Tibial artery (tissue), 4 donors: ENCODE results near the gene PIM2.

Experiments
- DNase-seq, 2 donors: peaks; one replicate each; pipeline ENCODE4 v3.0.0-alpha.2; 2019
- H3K27ac ChIP-seq, 2 donors: fragments of 200-600 bp; sonication (generic) in 1 of 2; 1 replicate in 1 of 2; 2 replicates in 1 of 2; pipeline ENCODE4 v1.5.1; 2018 to 2019; ENCODE audit warnings: mild to moderate bottlenecking in 1 of 2
- H3K27me3 ChIP-seq, 2 donors: fragments of 200-600 bp; sonication (generic) in 1 of 2; one replicate each; pipeline versions ENCODE4 v1.5.1 to v1.6.0; 2016 to 2019
- H3K36me3 ChIP-seq, 3 donors: fragments of 200-600 bp; sonication (generic) in 2 of 3; one replicate each; pipeline ENCODE4 v1.5.1; 2016 to 2019; ENCODE audit warnings: mild to moderate bottlenecking in 2 of 3
- H3K4me1 ChIP-seq, 4 donors: fragments of 200-600 bp; sonication (generic) in 2 of 4; 1 replicate in 3 of 4; 2 replicates in 1 of 4; pipeline ENCODE4 v1.5.1; 2016 to 2019
- H3K4me3 ChIP-seq, 2 donors: fragments of 200-600 bp; sonication (generic) in 1 of 2; 1 replicate in 1 of 2; 2 replicates in 1 of 2; pipeline ENCODE4 v1.5.1; 2018 to 2019; ENCODE audit warnings: mild to moderate bottlenecking in 2 of 2
- H3K9me3 ChIP-seq, 3 donors: fragments of 200-600 bp; sonication (generic) in 1 of 3; one replicate each; pipeline ENCODE4 v1.5.1; 2016 to 2019
- CTCF ChIP-seq, 2 experiments: fragments of 200-600 bp in 1 of 2; fragments of 450-650 bp in 1 of 2; IDR thresholded peaks; one replicate each; pipeline ENCODE4 v1.5.1; 2017 to 2019; ENCODE audit warnings: antibody characterized with exemption in 2 of 2, mild to moderate bottlenecking in 1 of 2, moderate library complexity in 1 of 2
- intact Hi-C: fragments of 100-400 bp; cut with DNase I; formaldehyde crosslinking; loops from one replicate; pipeline ENCODE4 v1.15.0; 2023; ENCODE audit warnings: low total_unique reads

Gene PIM2

GRCh38 chrX:48903290-48903689 lies 15.5 kb downstream of the PIM2 start:
- DNase-seq: no peak
- no peaks in the 10 kb centered on the region for H3K27me3 ChIP-seq
- no peak for TF ChIP-seq CTCF (IDR thresholded peaks at IDR 0.05)
- H3K4me3 ChIP-seq: no peak overlapping the region
- H3K36me3 ChIP-seq: peaks cover 6 to 67% (median 30%) of the 10 kb centered on the region in 3 donors
- H3K4me1 ChIP-seq: peaks cover 0 to 7% (median 2%) of the 10 kb centered on the region in 4 donors
- no peak overlapping the region for H3K27ac ChIP-seq
- no peaks in the 10 kb centered on the region for H3K9me3 ChIP-seq
- intact Hi-C loops: no loop called here

- H3K27ac ChIP-seq: no peak overlapping the region
- peaks cover 0 to 7% (median 2%) of the 10 kb centered on the region in 4 donors for H3K4me1 ChIP-seq
- DNase-seq: no peak
- H3K27me3 ChIP-seq: no peaks in the 10 kb centered on the region
- H3K36me3 ChIP-seq: peaks cover 6 to 62% (median 30%) of the 10 kb centered on the region in 3 donors
- intact Hi-C loops: no loop called here
- TF ChIP-seq CTCF (IDR thresholded peaks at IDR 0.05): no peak
- no peaks in the 10 kb centered on the region for H3K9me3 ChIP-seq
- no peak overlapping the region for H3K4me3 ChIP-seq
Measured at GRCh38 chrX:48902776-48903175, 16.0 kb downstream of the PIM2 start.

- H3K9me3 ChIP-seq: no peaks in the 10 kb centered on the region
- H3K36me3 ChIP-seq: peaks cover 6 to 57% (median 30%) of the 10 kb centered on the region in 3 donors
- peaks cover 0 to 7% (median 2%) of the 10 kb centered on the region in 4 donors for H3K4me1 ChIP-seq
- no peaks in the 10 kb centered on the region for H3K27me3 ChIP-seq
- no peak overlapping the region for H3K27ac ChIP-seq
- intact Hi-C loops: no loop called here
- DNase-seq: no peak
- no peak for TF ChIP-seq CTCF (IDR thresholded peaks at IDR 0.05)
- H3K4me3 ChIP-seq: no peak overlapping the region
Measured at GRCh38 chrX:48902135-48902534, 16.7 kb downstream of the PIM2 start.

GRCh38 chrX:48901069-48901468 lies 17.8 kb downstream of the PIM2 start:
- intact Hi-C loops: no loop called here
- Histone ChIP-seq H3K36me3 (peaks cover 6 to 50% (median 24%) of the 10 kb centered on the region in 3 donors), H3K9me3 (no peaks in the 10 kb centered on the region)

GRCh38 chrX:48899078-48899410 lies 19.8 kb downstream of the PIM2 start:
- Histone ChIP-seq H3K4me1 (peaks cover 0 to 15% (median 7%) of the 10 kb centered on the region in 4 donors), H3K4me3 (no peak overlapping the region), H3K36me3 (peaks cover 6 to 30% (median 18%) of the 10 kb centered on the region in 3 donors), H3K27me3 (no peaks in the 10 kb centered on the region), H3K9me3 (no peaks in the 10 kb centered on the region), H3K27ac (no peak overlapping the region)
- intact Hi-C loops: no loop called here
- no peak for DNase-seq
- TF ChIP-seq CTCF (IDR thresholded peaks at IDR 0.05): no peak

More at GRCh38 chrX:48901069-48901468, 17.8 kb downstream of the PIM2 start:
- DNase-seq: no peak
- no peak for TF ChIP-seq CTCF (IDR thresholded peaks at IDR 0.05)
- Histone ChIP-seq H3K4me3 (no peak overlapping the region), H3K27ac (no peak overlapping the region), H3K27me3 (no peaks in the 10 kb centered on the region), H3K4me1 (peaks cover 0 to 15% (median 7%) of the 10 kb centered on the region in 4 donors)
